GM21447 (cell line): Measurements from ENCODE around the gene PRODH.
A peak's percentile ranks its signal among the peaks of the same experiment; 100 is the strongest.
"Not testable (repeated sequence)": the region's sequence is repeated elsewhere in the genome, so short reads cannot be mapped to it uniquely, and the experiment has no call there.

Source experiments
- ATAC-seq: cut with Tn5 transposase; IDR thresholded peaks from one replicate; pipeline ENCODE4 v1.9.1; 2021; ENCODE audit not compliant: unreplicated experiment

Gene PRODH

GRCh38 chr22:18909556-18909955, 26.5 kb downstream of the PRODH start:
- no peak for ATAC-seq

- ATAC-seq = no peak
Observed at GRCh38 chr22:18906896-18907295, 29.2 kb downstream of the PRODH start.

- not testable (repeated sequence) for ATAC-seq
Observed at GRCh38 chr22:18906410-18906745, 29.7 kb downstream of the PRODH start.

GRCh38 chr22:18905540-18906409, 30.3 kb downstream of the PRODH start, which contains the start of gene DGCR6:
Gene DGCR6, plus strand, starts transcription at chr22:18906320. Its CDS starts 55 bp downstream, at chr22:18906375.
- ATAC-seq = peak; percentile 73

- not testable (repeated sequence) for ATAC-seq
Observed at GRCh38 chr22:18896037-18896657, 39.9 kb downstream of the PRODH start.

GRCh38 chr22:18893775-18894174, 42.3 kb downstream of the PRODH start:
- not testable (repeated sequence) for ATAC-seq

- peak; percentile 63 for ATAC-seq
Observed at GRCh38 chr22:18890510-18891192, 45.4 kb downstream of the PRODH start.

GRCh38 chr22:18888115-18888514, 48.0 kb downstream of the PRODH start:
- ATAC-seq = no peak

- not testable (repeated sequence) for ATAC-seq
Observed at GRCh38 chr22:18884465-18884864, 51.6 kb downstream of the PRODH start.

GRCh38 chr22:18881260-18881659, 54.8 kb downstream of the PRODH start:
- not testable (repeated sequence) for ATAC-seq
